Liver (tissue), 9 donors: ENCODE measurements around the gene BEND3. TPM values are rescaled to one million over a fixed set of nuclear protein-coding genes. Genes with fewer than 3 reads are reported as not detected.
A peak's percentile ranks its signal among the peaks of the same experiment; 100 is the strongest.

Source experiments
- DNase-seq: peaks from one replicate; pipeline ENCODE4 v3.0.0-alpha.2; 2017; ENCODE audit warnings: low spot score
- H3K27ac ChIP-seq, 2 donors: one replicate each; pipeline ENCODE4 v1.7.0; 2013; ENCODE audit warnings: inconsistent platforms in 2 of 2, low read length in 2 of 2, control low read depth in 1 of 2, low read depth in 1 of 2, mild to moderate bottlenecking in 1 of 2
- H3K27me3 ChIP-seq, 4 donors: one replicate each; pipeline versions ENCODE4 v1.6.1 to v1.7.0; 2013; ENCODE audit warnings: low read length in 3 of 4, inconsistent platforms in 1 of 4, mild to moderate bottlenecking in 1 of 4, moderate library complexity in 1 of 4; ENCODE audit not compliant: control insufficient read depth in 4 of 4, insufficient read depth in 4 of 4
- H3K36me3 ChIP-seq, 4 donors: one replicate each; pipeline versions ENCODE4 v1.6.1 to v1.7.0; 2013; ENCODE audit warnings: low read length in 3 of 4, mild to moderate bottlenecking in 3 of 4, low read depth in 1 of 4, moderate library complexity in 1 of 4; ENCODE audit not compliant: control insufficient read depth in 4 of 4, insufficient read depth in 3 of 4
- H3K4me1 ChIP-seq, 4 donors: one replicate each; pipeline versions ENCODE4 v1.6.1 to v1.7.0; 2013; ENCODE audit warnings: low read length in 3 of 4, mild to moderate bottlenecking in 3 of 4, moderate library complexity in 1 of 4; ENCODE audit not compliant: control insufficient read depth in 4 of 4, insufficient read depth in 4 of 4
- H3K4me3 ChIP-seq, 3 donors: one replicate each; pipeline versions ENCODE4 v1.6.1 to v1.7.0; 2013; ENCODE audit warnings: low read length in 3 of 3, control low read depth in 1 of 3, low read depth in 1 of 3, mild to moderate bottlenecking in 1 of 3
- H3K9ac ChIP-seq, 2 donors: one replicate each; pipeline ENCODE4 v1.7.0; 2013; ENCODE audit warnings: low read length in 2 of 2, mild to moderate bottlenecking in 2 of 2, moderate library complexity in 2 of 2, control low read depth in 1 of 2, low read depth in 1 of 2
- H3K9me3 ChIP-seq, 4 donors: one replicate each; pipeline versions ENCODE4 v1.6.1 to v1.7.0; 2013; ENCODE audit warnings: low read length in 3 of 4; ENCODE audit not compliant: control insufficient read depth in 4 of 4
- EGR1 ChIP-seq, 2 donors: IDR thresholded peaks; 2 replicates each; pipeline ENCODE4 v1.6.1; 2016 to 2018; ENCODE audit warnings: antibody characterized with exemption in 2 of 2, low read depth in 2 of 2
- FOXA1 ChIP-seq: IDR thresholded peaks from 2 replicates; pipeline ENCODE4 v1.6.1; 2016; ENCODE audit warnings: antibody characterized with exemption
- FOXA2 ChIP-seq: IDR thresholded peaks from 2 replicates; pipeline ENCODE4 v1.6.1; 2016; ENCODE audit warnings: antibody characterized with exemption
- GABPA ChIP-seq, 2 donors: IDR thresholded peaks in 1 of 2; conservative IDR thresholded peaks in 1 of 2; 2 replicates each; pipeline ENCODE4 v1.6.1; 2016; ENCODE audit warnings: antibody characterized with exemption in 2 of 2, mild to moderate bottlenecking in 1 of 2, moderate library complexity in 1 of 2
- HNF4G ChIP-seq: IDR thresholded peaks from 2 replicates; pipeline ENCODE4 v1.6.1; 2016; ENCODE audit warnings: antibody characterized with exemption
- NR2F2 ChIP-seq: IDR thresholded peaks from 2 replicates; pipeline ENCODE4 v1.6.1; 2016; ENCODE audit warnings: antibody characterized with exemption
- RAD21 ChIP-seq, 2 donors: IDR thresholded peaks; 2 replicates each; pipeline ENCODE4 v1.6.1; 2016; ENCODE audit warnings: antibody characterized with exemption in 2 of 2, mild to moderate bottlenecking in 2 of 2
- RXRA ChIP-seq, 2 donors: IDR thresholded peaks; 2 replicates each; pipeline ENCODE4 v1.6.1; 2017 to 2018; ENCODE audit warnings: antibody characterized with exemption in 2 of 2, mild to moderate bottlenecking in 1 of 2
- SP1 ChIP-seq: IDR thresholded peaks from 2 replicates; pipeline ENCODE4 v1.6.1; 2018; ENCODE audit warnings: antibody characterized with exemption, mild to moderate bottlenecking
- TAF1 ChIP-seq: conservative IDR thresholded peaks from 2 replicates; pipeline ENCODE4 v1.6.1; 2016; ENCODE audit warnings: antibody characterized with exemption, mild to moderate bottlenecking
- YY1 ChIP-seq: IDR thresholded peaks from 2 replicates; pipeline ENCODE4 v1.6.1; 2016; ENCODE audit warnings: antibody characterized with exemption, mild to moderate bottlenecking
- WGBS: extraction: QIAGEN DNeasy Blood & Tissue Kit; methylation state at CpG from one replicate; pipeline ENCODE4 v1.1.7; 2013; 5-methylcytosine and 5-hydroxymethylcytosine counted together
- polyA plus RNA-seq, 2 donors: library from polyadenylated mRNA; stranded (reverse) in 1 of 2; unstranded in 1 of 2; fragments of 200-250 nt in 1 of 2; fragments of >200 nt in 1 of 2; fragmentation: Nextera tagmentation in 1 of 2; extraction: Ambion mirVana in 1 of 2; gene quantifications; one replicate each; pipeline versions ENCODE4 v1.2.1 to v1.2.3, GENCODE V29; 2013 to 2015
- total RNA-seq, 2 donors: library from RNA; depleted of rRNA; stranded (reverse); fragments of >200 nt; gene quantifications; one replicate each; pipeline ENCODE4 v1.2.3, GENCODE V29; 2014
- TF ChIP-seq, protein P1 (sequence below): fragments of 150-350 bp; IDR thresholded peaks from 2 replicates; pipeline ENCODE4 v1.5.1; 2017; ENCODE audit warnings: improper control_type of control experiment, low read depth, low read length; ENCODE audit not compliant: missing input control
- TF ChIP-seq, protein P2 (sequence below): IDR thresholded peaks from 2 replicates; pipeline ENCODE4 v1.6.1; 2016; ENCODE audit warnings: antibody characterized with exemption, mild to moderate bottlenecking
- TF ChIP-seq, protein P3 (sequence below): IDR thresholded peaks from 2 replicates; pipeline ENCODE4 v1.6.1; 2016; ENCODE audit warnings: antibody characterized with exemption
- TF ChIP-seq, protein P4 (sequence below): IDR thresholded peaks from 2 replicates; pipeline ENCODE4 v1.6.1; 2016; ENCODE audit warnings: antibody characterized with exemption
- donor health status: healthy.
- donor health status: healthy.
- donor health status: healthy.
- donor health status: healthy.
- donor health status: healthy.

The BEND3 gene
- total and polyA plus RNA-seq, 4 donors: 0.47 to 1.7 (median 1.2) TPM

DNA sequence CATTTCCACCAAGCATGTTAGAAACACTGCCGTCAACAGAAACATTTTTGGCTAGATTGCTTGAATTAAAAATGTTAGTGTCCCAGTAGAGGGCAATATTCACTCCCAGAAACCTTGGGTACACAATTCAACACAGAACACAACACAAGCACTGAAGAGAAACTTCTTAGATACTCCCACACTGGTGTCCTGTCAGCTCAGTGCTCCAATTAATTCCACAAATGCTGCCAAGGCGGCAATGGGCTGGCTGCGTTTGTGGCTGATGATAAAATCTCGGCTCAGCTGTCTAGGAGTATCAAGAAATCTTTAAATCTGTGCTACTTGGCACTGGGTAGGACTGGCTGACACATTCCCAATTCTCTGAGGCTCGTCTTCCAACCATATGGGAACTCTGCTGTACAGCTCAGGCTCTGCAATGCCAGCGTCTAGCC, 39.3 kb downstream of the BEND3 start:
- no peak for DNase-seq
- H3K27me3 ChIP-seq: no peaks in the 10 kb centered on the region
- TF ChIP-seq TAF1 (no peak), RAD21 (IDR thresholded peaks at IDR 0.05) (peak; percentile 45 to 56)
- TF ChIP-seq, protein P1, sequence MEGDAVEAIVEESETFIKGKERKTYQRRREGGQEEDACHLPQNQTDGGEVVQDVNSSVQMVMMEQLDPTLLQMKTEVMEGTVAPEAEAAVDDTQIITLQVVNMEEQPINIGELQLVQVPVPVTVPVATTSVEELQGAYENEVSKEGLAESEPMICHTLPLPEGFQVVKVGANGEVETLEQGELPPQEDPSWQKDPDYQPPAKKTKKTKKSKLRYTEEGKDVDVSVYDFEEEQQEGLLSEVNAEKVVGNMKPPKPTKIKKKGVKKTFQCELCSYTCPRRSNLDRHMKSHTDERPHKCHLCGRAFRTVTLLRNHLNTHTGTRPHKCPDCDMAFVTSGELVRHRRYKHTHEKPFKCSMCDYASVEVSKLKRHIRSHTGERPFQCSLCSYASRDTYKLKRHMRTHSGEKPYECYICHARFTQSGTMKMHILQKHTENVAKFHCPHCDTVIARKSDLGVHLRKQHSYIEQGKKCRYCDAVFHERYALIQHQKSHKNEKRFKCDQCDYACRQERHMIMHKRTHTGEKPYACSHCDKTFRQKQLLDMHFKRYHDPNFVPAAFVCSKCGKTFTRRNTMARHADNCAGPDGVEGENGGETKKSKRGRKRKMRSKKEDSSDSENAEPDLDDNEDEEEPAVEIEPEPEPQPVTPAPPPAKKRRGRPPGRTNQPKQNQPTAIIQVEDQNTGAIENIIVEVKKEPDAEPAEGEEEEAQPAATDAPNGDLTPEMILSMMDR: peak; percentile 17

DNA sequence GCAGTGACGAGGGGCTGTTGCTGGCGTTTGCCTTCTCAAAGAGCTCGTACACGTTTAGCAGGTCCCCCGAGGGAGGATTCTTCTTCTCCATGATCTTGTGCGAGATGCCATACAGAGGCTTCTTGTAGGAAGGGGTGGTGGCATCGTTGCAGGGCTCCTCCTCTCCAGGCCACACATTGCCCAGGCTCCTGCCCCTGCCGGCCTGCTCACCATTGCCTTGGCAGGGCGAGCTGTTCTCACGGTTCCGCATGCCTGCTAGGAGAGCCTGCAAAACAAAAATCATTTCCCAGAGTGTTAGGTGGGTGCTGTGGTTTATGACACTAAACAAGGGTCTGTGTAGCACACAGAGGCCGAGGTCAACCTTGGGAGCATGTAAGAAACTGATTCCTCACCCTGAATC, 44.6 kb downstream of the BEND3 start:
- WGBS: 95% methylated on average over 12 of the region's 12 CpGs
- Histone ChIP-seq H3K36me3 (peaks cover 0 to 5% (median 3%) of the 10 kb centered on the region in 4 donors), H3K9ac (no peak overlapping the region), H3K27me3 (no peaks in the 10 kb centered on the region), H3K27ac (no peak overlapping the region), H3K9me3 (no peaks in the 10 kb centered on the region), H3K4me1 (no peaks in the 10 kb centered on the region), H3K4me3 (no peak overlapping the region)
- TF ChIP-seq TAF1 (no peak), RAD21 (IDR thresholded peaks at IDR 0.05) (no peak), NR2F2 (no peak), EGR1 (IDR thresholded peaks at IDR 0.05; ENCODE audit: low read depth in 2 of 2) (no peak), FOXA2 (no peak), SP1 (no peak), HNF4G (no peak), RXRA (IDR thresholded peaks at IDR 0.05) (no peak), GABPA (IDR thresholded peaks at IDR 0.05 in 1 of 2, conservative IDR thresholded peaks at IDR 0.05 in 1 of 2) (no peak), FOXA1 (no peak), YY1 (no peak)
- TF ChIP-seq, protein P1: no peak
- TF ChIP-seq, protein P2, sequence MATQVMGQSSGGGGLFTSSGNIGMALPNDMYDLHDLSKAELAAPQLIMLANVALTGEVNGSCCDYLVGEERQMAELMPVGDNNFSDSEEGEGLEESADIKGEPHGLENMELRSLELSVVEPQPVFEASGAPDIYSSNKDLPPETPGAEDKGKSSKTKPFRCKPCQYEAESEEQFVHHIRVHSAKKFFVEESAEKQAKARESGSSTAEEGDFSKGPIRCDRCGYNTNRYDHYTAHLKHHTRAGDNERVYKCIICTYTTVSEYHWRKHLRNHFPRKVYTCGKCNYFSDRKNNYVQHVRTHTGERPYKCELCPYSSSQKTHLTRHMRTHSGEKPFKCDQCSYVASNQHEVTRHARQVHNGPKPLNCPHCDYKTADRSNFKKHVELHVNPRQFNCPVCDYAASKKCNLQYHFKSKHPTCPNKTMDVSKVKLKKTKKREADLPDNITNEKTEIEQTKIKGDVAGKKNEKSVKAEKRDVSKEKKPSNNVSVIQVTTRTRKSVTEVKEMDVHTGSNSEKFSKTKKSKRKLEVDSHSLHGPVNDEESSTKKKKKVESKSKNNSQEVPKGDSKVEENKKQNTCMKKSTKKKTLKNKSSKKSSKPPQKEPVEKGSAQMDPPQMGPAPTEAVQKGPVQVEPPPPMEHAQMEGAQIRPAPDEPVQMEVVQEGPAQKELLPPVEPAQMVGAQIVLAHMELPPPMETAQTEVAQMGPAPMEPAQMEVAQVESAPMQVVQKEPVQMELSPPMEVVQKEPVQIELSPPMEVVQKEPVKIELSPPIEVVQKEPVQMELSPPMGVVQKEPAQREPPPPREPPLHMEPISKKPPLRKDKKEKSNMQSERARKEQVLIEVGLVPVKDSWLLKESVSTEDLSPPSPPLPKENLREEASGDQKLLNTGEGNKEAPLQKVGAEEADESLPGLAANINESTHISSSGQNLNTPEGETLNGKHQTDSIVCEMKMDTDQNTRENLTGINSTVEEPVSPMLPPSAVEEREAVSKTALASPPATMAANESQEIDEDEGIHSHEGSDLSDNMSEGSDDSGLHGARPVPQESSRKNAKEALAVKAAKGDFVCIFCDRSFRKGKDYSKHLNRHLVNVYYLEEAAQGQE: no peak
- TF ChIP-seq, protein P3, sequence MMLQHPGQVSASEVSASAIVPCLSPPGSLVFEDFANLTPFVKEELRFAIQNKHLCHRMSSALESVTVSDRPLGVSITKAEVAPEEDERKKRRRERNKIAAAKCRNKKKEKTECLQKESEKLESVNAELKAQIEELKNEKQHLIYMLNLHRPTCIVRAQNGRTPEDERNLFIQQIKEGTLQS: no peak
- TF ChIP-seq, protein P4, sequence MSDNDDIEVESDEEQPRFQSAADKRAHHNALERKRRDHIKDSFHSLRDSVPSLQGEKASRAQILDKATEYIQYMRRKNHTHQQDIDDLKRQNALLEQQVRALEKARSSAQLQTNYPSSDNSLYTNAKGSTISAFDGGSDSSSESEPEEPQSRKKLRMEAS: no peak
- no peak for DNase-seq

More for the DNA sequence above, 39.3 kb downstream of the BEND3 start:
- Histone ChIP-seq H3K27ac (no peak overlapping the region), H3K4me1 (no peaks in the 10 kb centered on the region), H3K36me3 (no peaks in the 10 kb centered on the region), H3K9me3 (no peaks in the 10 kb centered on the region), H3K4me3 (no peak overlapping the region), H3K9ac (no peak overlapping the region)
- WGBS: 78% methylated on average over 6 of the region's 6 CpGs
